Smooth muscle cell (in vitro differentiated cells): Measurements from ENCODE around the gene FOXF1. TPM values are rescaled to one million over a fixed set of nuclear protein-coding genes. Genes with fewer than 3 reads are reported as not detected.

Experiments used
- DNase-seq: peaks from one replicate; lab custom pipeline; 2025; ENCODE audit not compliant: unreplicated experiment; lab: John Stamatoyannopoulos, UW
- H2AFZ ChIP-seq: fragments of 200-600 bp; sonication (generic); 2 replicates; pipeline ENCODE4 v1.6.0; 2016; ENCODE audit warnings: antibody characterized with exemption, low read depth, mild to moderate bottlenecking
- H3F3A ChIP-seq: fragments of 200-600 bp; sonication (generic); 2 replicates; pipeline ENCODE4 v1.6.0; 2017; ENCODE audit warnings: antibody characterized with exemption, low read depth
- H3K27ac ChIP-seq: fragments of 200-600 bp; sonication (generic); 2 replicates; pipeline ENCODE4 v1.5.1; 2016; ENCODE audit warnings: low read depth, mild to moderate bottlenecking
- H3K27me3 ChIP-seq: fragments of 200-600 bp; sonication (generic); 2 replicates; pipeline ENCODE4 v1.6.1; 2016; ENCODE audit warnings: low read depth, mild to moderate bottlenecking
- H3K36me3 ChIP-seq: fragments of 200-600 bp; sonication (generic); 2 replicates; pipeline ENCODE4 v1.5.1; 2016; ENCODE audit warnings: low read depth
- H3K4me1 ChIP-seq: fragments of 200-600 bp; sonication (generic); 2 replicates; pipeline ENCODE4 v1.5.1; 2016; ENCODE audit warnings: low read depth
- H3K4me2 ChIP-seq: fragments of 200-600 bp; sonication (generic); 2 replicates; pipeline ENCODE4 v1.6.0; 2016; ENCODE audit warnings: mild to moderate bottlenecking
- H3K4me3 ChIP-seq: fragments of 200-600 bp; sonication (generic); 2 replicates; pipeline ENCODE4 v1.5.1; 2016; ENCODE audit warnings: mild to moderate bottlenecking
- H3K79me2 ChIP-seq: fragments of 200-600 bp; sonication (generic); 2 replicates; pipeline ENCODE4 v1.6.0; 2016; ENCODE audit warnings: low read depth, mild to moderate bottlenecking
- H3K9ac ChIP-seq: fragments of 200-600 bp; sonication (generic); 2 replicates; pipeline ENCODE4 v1.6.0; 2016; ENCODE audit warnings: low read depth
- H3K9me3 ChIP-seq: fragments of 200-600 bp; sonication (generic); replicated peaks from 2 replicates; pipeline ENCODE4 v1.5.1; 2016; ENCODE audit warnings: low read depth
- H4K20me1 ChIP-seq: fragments of 200-600 bp; sonication (generic); 2 replicates; pipeline ENCODE4 v1.6.0; 2016; ENCODE audit warnings: low read depth
- CTCF ChIP-seq: fragments of 200-600 bp; sonication (generic); IDR thresholded peaks from 2 replicates; pipeline ENCODE4 v1.5.1; 2017; ENCODE audit warnings: borderline replicate concordance, mild to moderate bottlenecking, antibody characterized with exemption; ENCODE audit not compliant: insufficient read depth, poor library complexity, severe bottlenecking
- WGBS: methylation state at CpG from one replicate; pipeline ENCODE4 v1.1.7; 2016; ENCODE audit warnings: low lambda C conversion rate; 5-methylcytosine and 5-hydroxymethylcytosine counted together
- polyA plus RNA-seq: library from polyadenylated mRNA; unstranded; fragments of >200 nt; fragmentation: Nextera tagmentation; extraction: Ambion mirVana; gene quantifications from 2 replicates; pipeline ENCODE4 v1.2.1, GENCODE V29; 2016
- total RNA-seq: library from RNA; depleted of rRNA; stranded (reverse); fragments of >200 nt; gene quantifications from 2 replicates; pipeline ENCODE4 v1.2.3, GENCODE V29; 2014

FOXF1 gene
- total and polyA plus RNA-seq, 2 experiments from 2014 or later, result 24.7 to 31.5 TPM

DNA sequence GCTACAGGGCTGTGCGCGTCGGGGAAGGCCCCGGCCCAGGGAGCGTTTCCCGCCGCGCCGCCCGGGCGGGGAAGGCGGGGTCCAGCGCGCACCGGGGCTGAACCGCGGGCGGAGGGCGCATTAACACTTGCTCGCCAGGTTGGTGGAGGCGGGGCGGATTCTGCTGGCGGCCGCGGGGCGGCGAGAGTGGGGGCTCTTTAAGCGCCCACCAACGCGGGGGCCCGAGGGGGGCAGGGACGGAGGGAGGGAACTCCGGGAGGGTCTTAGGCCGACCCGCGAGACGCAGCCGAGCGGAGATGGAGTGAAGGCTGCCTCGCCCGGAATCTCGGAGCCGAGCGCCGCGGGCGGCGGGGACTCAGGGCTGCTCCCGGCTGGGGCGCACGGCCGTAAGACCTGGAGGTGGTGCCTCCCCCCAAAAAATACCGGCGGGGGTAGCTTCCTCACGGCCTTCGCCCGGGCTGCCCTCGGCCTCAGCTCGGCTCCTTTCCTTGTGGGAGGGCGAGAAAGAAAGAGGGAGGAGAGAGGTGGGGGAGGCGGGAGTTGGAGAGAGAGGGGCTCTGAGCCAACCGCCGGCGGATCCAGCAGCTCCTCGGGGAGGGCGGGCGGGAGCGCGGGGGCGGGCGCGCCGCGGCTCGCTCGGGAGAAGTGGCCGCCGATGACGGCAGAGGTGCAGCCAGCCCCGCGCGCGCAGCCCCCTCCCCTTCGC lies 415 bp upstream of the FOXF1 start:
- DNase-seq, result peak; percentile 72
- Histone ChIP-seq H2AFZ (peak overlapping the region; percentile 39), H3K79me2 (peaks cover 44% of the 10 kb centered on the region), H3K4me3 (peak overlapping the region; percentile 73), H3K27ac (peak overlapping the region; percentile 83), H3K9ac (peak overlapping the region; percentile 85), H3K36me3 (no peaks in the 10 kb centered on the region), H3K9me3 (no peaks in the 10 kb centered on the region), H3K4me1 (peaks cover 10% of the 10 kb centered on the region), H4K20me1 (peaks cover 44% of the 10 kb centered on the region), H3K4me2 (peak overlapping the region; percentile 89), H3F3A (peaks cover 11% of the 10 kb centered on the region), H3K27me3 (peaks cover 72% of the 10 kb centered on the region)
- WGBS, result under 1% methylated on average over 24 of the region's 84 CpGs
- TF ChIP-seq CTCF, result no peak

- 12% methylated on average over 34 of the region's 44 CpGs for WGBS
- Histone ChIP-seq H3K9ac (peak overlapping the region; percentile 85), H3K9me3 (no peaks in the 10 kb centered on the region), H3K36me3 (no peaks in the 10 kb centered on the region), H4K20me1 (peaks cover 52% of the 10 kb centered on the region), H3K27ac (peak overlapping the region; percentile 83), H3K79me2 (peaks cover 59% of the 10 kb centered on the region), H3K4me2 (peak overlapping the region; percentile 89), H3K4me3 (peak overlapping the region; percentile 73), H3F3A (peaks cover 15% of the 10 kb centered on the region), H3K4me1 (peaks cover 13% of the 10 kb centered on the region), H3K27me3 (peaks cover 70% of the 10 kb centered on the region), H2AFZ (no peak overlapping the region)
- no peak for TF ChIP-seq CTCF
- no peak for DNase-seq
Measured at GRCh38 chr16:86511317-86512161, 1.2 kb downstream of the FOXF1 start.

- Histone ChIP-seq H3K4me2 (peak overlapping the region; percentile 89), H3K4me3 (peak overlapping the region; percentile 73), H3K9ac (peak overlapping the region; percentile 85), H3K36me3 (no peaks in the 10 kb centered on the region), H3K9me3 (no peaks in the 10 kb centered on the region), H2AFZ (no peak overlapping the region), H3K27ac (peak overlapping the region; percentile 83), H4K20me1 (peaks cover 52% of the 10 kb centered on the region), H3K4me1 (peaks cover 13% of the 10 kb centered on the region), H3F3A (peaks cover 14% of the 10 kb centered on the region), H3K79me2 (peaks cover 59% of the 10 kb centered on the region), H3K27me3 (peaks cover 64% of the 10 kb centered on the region)
- WGBS, result 5% methylated on average over 22 of the region's 24 CpGs
- no peak for DNase-seq
- TF ChIP-seq CTCF, result no peak
Measured at GRCh38 chr16:86512301-86512859, 2.1 kb downstream of the FOXF1 start.
